ENCODE measurements around the gene OSBPL7. TPM values are rescaled to one million over a fixed set of nuclear protein-coding genes. Genes with fewer than 3 reads are reported as not detected.
A peak's percentile ranks its signal among the peaks of the same experiment; 100 is the strongest.

The OSBPL7 gene
- total RNA-seq, 1 donor from 2014 or later: 21.4 TPM

DNA sequence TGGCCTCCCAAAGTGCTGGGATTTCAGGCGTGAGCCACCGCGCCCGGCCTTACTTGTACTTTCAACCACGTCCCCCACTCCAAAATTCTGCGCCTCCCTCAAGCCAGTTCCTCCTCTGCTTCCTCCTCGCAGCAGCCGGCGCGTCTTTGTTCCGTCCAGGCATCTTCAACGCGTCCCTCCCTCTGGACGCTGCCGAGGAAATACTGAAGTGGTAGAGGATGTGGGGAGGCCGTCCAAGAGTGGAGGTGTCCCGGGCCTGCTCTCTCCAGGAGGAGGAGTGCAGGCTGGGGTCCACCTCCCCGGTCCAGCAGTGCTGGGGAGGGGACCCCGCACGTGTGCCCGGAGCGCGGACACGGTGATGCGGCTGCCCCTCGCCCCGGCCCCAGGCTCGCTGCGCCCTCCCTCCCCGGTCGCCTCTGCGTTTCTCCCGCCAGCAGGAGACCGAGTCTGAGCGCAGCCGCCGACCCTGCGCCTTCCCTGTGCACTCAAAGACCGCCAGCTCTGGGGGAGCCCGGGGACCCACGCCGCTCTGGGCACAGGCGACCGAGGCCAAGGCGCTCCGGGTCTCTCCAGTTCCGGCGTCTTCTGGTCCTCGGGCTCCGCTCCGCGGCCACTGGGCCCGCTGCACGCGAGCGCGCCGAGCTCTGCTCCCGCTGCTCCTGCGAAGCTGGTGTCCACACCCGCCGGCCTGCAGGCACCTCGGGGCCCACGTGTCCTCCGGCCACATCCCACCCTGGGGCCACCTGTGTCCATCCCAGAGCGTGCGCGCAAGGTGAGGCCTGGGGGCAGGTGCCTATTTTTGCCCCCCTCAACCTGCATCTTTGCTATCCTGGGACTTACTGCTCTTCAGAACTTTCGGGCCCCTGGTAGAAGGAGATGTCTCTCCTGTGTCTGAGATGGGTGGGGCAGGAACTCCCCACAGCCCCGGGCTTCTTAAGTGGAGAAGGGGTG, 31.7 kb downstream of the OSBPL7 start:
- Mint-ChIP-seq H3K27ac (ENCODE audit: unreplicated experiment) (no peak overlapping the region), H3K4me1 (ENCODE audit: low read depth, unreplicated experiment) (no peaks in the 10 kb centered on the region), H3K27me3 (ENCODE audit: low read depth, unreplicated experiment) (peaks cover 71% of the 10 kb centered on the region), H3K4me3 (ENCODE audit: unreplicated experiment) (peak overlapping the region; percentile 78), H3K36me3 (ENCODE audit: low read depth, unreplicated experiment) (no peaks in the 10 kb centered on the region), H3K9me3 (ENCODE audit: unreplicated experiment) (no peaks in the 10 kb centered on the region)
- Histone ChIP-seq H3K27me3 (ENCODE audit: insufficient read depth, low read length) (peaks cover 64% of the 10 kb centered on the region), H3K9ac (ENCODE audit: low read length) (no peak overlapping the region), H3K36me3 (ENCODE audit: insufficient read depth, low read length) (no peaks in the 10 kb centered on the region), H2AFZ (ENCODE audit: low read depth, low read length) (peak overlapping the region; percentile 63), H3K79me2 (ENCODE audit: insufficient read depth, low read length) (no peaks in the 10 kb centered on the region), H3K4me1 (ENCODE audit: insufficient read depth, low read length) (peaks cover 6% of the 10 kb centered on the region), H3K27ac (ENCODE audit: low read depth, low read length) (no peak overlapping the region), H4K20me1 (ENCODE audit: insufficient read depth, low read length) (no peaks in the 10 kb centered on the region), H3K9me3 (ENCODE audit: insufficient read depth, low read depth, low read length) (no peaks in the 10 kb centered on the region), H3K4me2 (ENCODE audit: low read length) (peak overlapping the region; percentile 77), H3K4me3 (ENCODE audit: insufficient read depth, low read depth, low read length) (peak overlapping the region; percentile 5)
- TF ChIP-seq, protein P1, sequence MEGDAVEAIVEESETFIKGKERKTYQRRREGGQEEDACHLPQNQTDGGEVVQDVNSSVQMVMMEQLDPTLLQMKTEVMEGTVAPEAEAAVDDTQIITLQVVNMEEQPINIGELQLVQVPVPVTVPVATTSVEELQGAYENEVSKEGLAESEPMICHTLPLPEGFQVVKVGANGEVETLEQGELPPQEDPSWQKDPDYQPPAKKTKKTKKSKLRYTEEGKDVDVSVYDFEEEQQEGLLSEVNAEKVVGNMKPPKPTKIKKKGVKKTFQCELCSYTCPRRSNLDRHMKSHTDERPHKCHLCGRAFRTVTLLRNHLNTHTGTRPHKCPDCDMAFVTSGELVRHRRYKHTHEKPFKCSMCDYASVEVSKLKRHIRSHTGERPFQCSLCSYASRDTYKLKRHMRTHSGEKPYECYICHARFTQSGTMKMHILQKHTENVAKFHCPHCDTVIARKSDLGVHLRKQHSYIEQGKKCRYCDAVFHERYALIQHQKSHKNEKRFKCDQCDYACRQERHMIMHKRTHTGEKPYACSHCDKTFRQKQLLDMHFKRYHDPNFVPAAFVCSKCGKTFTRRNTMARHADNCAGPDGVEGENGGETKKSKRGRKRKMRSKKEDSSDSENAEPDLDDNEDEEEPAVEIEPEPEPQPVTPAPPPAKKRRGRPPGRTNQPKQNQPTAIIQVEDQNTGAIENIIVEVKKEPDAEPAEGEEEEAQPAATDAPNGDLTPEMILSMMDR (IDR thresholded peaks at IDR 0.05; ENCODE audit: insufficient read depth, low read depth, low read length): peak; percentile 8
- TF ChIP-seq EZH2 (IDR thresholded peaks at IDR 0.05; ENCODE audit: insufficient read depth, low read length): no peak
- no peak for FAIRE-seq
- peak; percentile 14 for DNase-seq (ENCODE audit: low read depth)

DNA sequence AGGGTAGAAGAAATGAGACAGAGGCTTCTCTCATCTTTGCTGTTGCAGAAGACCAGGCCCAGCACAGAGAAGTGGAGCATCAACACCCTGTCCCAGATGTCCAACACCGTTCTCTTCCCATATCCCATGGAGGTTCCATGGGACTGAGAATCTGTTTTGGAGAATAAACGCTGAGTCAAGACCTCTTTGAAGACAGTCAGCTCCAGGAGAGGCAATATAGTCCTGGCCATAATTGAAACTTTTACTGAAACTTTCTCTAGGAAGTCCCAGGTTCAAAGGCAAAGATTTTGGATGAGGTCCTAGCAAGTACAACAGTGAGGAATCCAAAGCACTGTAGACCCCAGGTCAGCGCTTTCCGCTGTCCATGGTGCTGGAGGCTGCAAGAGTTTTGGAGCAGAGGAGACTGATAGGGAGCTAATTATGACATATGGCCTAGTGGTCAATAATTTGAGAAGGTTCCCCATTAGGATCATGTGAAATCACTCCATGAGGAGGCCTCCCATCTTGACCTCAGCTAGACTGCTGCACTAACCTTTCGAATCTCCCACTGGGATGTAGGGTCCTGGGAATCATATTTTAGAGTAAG, 36.0 kb downstream of the OSBPL7 start:
- Histone ChIP-seq H3K36me3 (ENCODE audit: insufficient read depth, low read length) (no peaks in the 10 kb centered on the region), H3K4me3 (ENCODE audit: insufficient read depth, low read depth, low read length) (no peak overlapping the region), H2AFZ (ENCODE audit: low read depth, low read length) (no peak overlapping the region), H3K79me2 (ENCODE audit: insufficient read depth, low read length) (no peaks in the 10 kb centered on the region), H3K27ac (ENCODE audit: low read depth, low read length) (no peak overlapping the region), H4K20me1 (ENCODE audit: insufficient read depth, low read length) (no peaks in the 10 kb centered on the region), H3K9ac (ENCODE audit: low read length) (no peak overlapping the region), H3K4me1 (ENCODE audit: insufficient read depth, low read length) (peaks cover 6% of the 10 kb centered on the region), H3K9me3 (ENCODE audit: insufficient read depth, low read depth, low read length) (no peaks in the 10 kb centered on the region), H3K4me2 (ENCODE audit: low read length) (no peak overlapping the region), H3K27me3 (ENCODE audit: insufficient read depth, low read length) (peaks cover 54% of the 10 kb centered on the region)
- Mint-ChIP-seq H3K36me3 (ENCODE audit: low read depth, unreplicated experiment) (no peaks in the 10 kb centered on the region), H3K4me1 (ENCODE audit: low read depth, unreplicated experiment) (no peaks in the 10 kb centered on the region), H3K27me3 (ENCODE audit: low read depth, unreplicated experiment) (peaks cover 69% of the 10 kb centered on the region), H3K27ac (ENCODE audit: unreplicated experiment) (no peak overlapping the region), H3K9me3 (ENCODE audit: unreplicated experiment) (no peaks in the 10 kb centered on the region), H3K4me3 (ENCODE audit: unreplicated experiment) (no peak overlapping the region)
- DNase-seq (ENCODE audit: low read depth) (peak; percentile 18), FAIRE-seq (no peak)
- no peak for TF ChIP-seq EZH2 (IDR thresholded peaks at IDR 0.05; ENCODE audit: insufficient read depth, low read length)
- TF ChIP-seq, protein P1 (IDR thresholded peaks at IDR 0.05; ENCODE audit: insufficient read depth, low read depth, low read length): no peak

All from astrocyte (in vitro differentiated cells and primary cell).